Mammary epithelial cell (primary cell): Measurements from ENCODE around the gene ARSG.
"Not testable (repeated sequence)": the region's sequence is repeated elsewhere in the genome, so short reads cannot be mapped to it uniquely, and the experiment has no call there.

ENCODE experiments used
- EZH2 ChIP-seq: IDR thresholded peaks from 2 replicates; pipeline ENCODE4 v1.6.1; 2012; ENCODE audit warnings: low read length, inconsistent platforms, borderline replicate concordance
- TF ChIP-seq, protein P1 (sequence below), 2 donors: IDR thresholded peaks in 1 of 2; conservative IDR thresholded peaks in 1 of 2; 2 replicates each; pipeline ENCODE4 v1.5.1; 2011 to 2012; ENCODE audit warnings: inconsistent platforms in 2 of 2, low read length in 2 of 2, mild to moderate bottlenecking in 2 of 2, control low read depth in 1 of 2, low read depth in 1 of 2; ENCODE audit not compliant: insufficient read depth in 1 of 2; ENCODE audit errors: extremely low read depth in 1 of 2

DNA sequence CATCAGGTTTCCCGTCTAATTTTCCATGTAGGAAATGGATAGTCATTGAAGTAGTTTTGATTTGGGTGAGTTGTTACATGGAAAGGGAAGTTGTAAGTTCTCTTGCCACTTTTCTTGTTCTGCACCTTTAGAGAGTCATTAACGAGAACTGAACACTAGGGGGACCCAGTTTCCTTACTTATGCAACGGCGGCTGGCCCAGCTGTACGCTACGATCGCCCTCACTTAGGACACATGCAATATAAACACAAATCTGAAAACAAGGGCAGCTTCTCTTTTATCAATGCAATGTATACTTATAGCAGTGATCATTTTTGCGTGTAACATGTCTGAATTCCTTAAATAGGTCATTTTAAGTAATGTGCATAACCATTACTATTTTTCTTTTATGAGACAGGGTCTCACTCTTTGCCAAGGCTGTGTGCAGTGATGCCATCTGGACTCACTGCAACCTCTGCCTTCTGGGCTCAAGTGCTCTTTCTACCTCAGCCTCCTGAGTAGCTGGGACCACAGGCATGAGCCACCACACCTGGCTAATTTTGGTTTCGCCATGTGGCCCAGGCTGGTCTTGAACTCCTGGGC lies 28.1 kb upstream of the ARSG start:
- TF ChIP-seq, protein P1, sequence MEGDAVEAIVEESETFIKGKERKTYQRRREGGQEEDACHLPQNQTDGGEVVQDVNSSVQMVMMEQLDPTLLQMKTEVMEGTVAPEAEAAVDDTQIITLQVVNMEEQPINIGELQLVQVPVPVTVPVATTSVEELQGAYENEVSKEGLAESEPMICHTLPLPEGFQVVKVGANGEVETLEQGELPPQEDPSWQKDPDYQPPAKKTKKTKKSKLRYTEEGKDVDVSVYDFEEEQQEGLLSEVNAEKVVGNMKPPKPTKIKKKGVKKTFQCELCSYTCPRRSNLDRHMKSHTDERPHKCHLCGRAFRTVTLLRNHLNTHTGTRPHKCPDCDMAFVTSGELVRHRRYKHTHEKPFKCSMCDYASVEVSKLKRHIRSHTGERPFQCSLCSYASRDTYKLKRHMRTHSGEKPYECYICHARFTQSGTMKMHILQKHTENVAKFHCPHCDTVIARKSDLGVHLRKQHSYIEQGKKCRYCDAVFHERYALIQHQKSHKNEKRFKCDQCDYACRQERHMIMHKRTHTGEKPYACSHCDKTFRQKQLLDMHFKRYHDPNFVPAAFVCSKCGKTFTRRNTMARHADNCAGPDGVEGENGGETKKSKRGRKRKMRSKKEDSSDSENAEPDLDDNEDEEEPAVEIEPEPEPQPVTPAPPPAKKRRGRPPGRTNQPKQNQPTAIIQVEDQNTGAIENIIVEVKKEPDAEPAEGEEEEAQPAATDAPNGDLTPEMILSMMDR (conservative IDR thresholded peaks at IDR 0.05 in 1 of 2, IDR thresholded peaks at IDR 0.05 in 1 of 2; ENCODE audit: extremely low read depth in 1 of 2, insufficient read depth in 1 of 2, low read depth in 1 of 2, low read length in 2 of 2), result peak; percentile 29 to 51
- TF ChIP-seq EZH2, result not testable (repeated sequence)
